MG63 (cell line): Measurements from ENCODE around the gene DGKZ. TPM values are rescaled to one million over a fixed set of nuclear protein-coding genes. Genes with fewer than 3 reads are reported as not detected.

Source experiments
- DNase-seq: peaks from one replicate; pipeline ENCODE4 v3.0.0-alpha.2; 2020
- H3K27me3 ChIP-seq: fragments of 250-450 bp; sonication (Bioruptor Pico); 2 replicates; pipeline ENCODE4 v1.5.1; 2020; ENCODE audit warnings: mild to moderate bottlenecking, moderate library complexity
- H3K36me3 ChIP-seq: fragments of 250-450 bp; sonication (Bioruptor Pico); 2 replicates; pipeline ENCODE4 v1.5.1; 2020; ENCODE audit warnings: mild to moderate bottlenecking, moderate library complexity
- H3K4me3 ChIP-seq: fragments of 250-450 bp; sonication (Bioruptor Pico); 2 replicates; pipeline ENCODE4 v1.5.1; 2020; ENCODE audit warnings: mild to moderate bottlenecking, moderate library complexity
- H3K9me3 ChIP-seq: fragments of 250-450 bp; sonication (Bioruptor Pico); 2 replicates; pipeline ENCODE4 v1.5.1; 2020; ENCODE audit warnings: mild to moderate bottlenecking, moderate library complexity
- total RNA-seq: library from RNA; depleted of rRNA; stranded (reverse); fragments of >200 nt; shearing (Covaris generic); gene quantifications from 2 replicates; pipeline ENCODE4 v1.2.3, GENCODE V29; 2014; ENCODE audit warnings: low replicate concordance; rRNA removed

DGKZ gene
- total RNA-seq, 1 experiment from 2014 or later = 33.4 TPM

DNA sequence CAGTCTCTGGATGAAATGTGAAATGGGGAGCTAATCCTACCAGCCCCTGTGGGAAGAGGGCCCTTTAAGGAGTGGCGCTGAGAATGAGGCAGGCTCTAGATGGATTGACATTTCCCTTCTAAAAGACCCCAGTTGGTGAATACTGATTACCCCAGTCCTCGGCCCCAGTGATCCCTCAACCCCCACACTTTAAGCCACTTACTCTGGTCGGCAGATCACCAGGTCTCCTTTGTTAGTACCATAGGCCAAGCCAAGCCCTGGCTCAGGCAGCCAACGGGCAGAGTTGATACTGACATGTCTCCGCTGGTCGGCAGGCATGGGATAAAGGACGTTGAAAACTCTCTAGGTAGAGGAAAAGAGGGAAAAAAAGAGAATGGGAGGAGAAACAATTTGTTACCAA is 70.4 kb downstream of the DGKZ start:
- no peaks in the 10 kb centered on the region; the same call in 1 of the 2 replicates for H3K27me3 ChIP-seq
- DNase-seq = no peak
- H3K4me3 ChIP-seq = no peak overlapping the region
- no peaks in the 10 kb centered on the region for H3K9me3 ChIP-seq
- peaks cover 6% of the 10 kb centered on the region; the same call in 1 of the 2 replicates for H3K36me3 ChIP-seq

- no peak for DNase-seq
- no peak overlapping the region for H3K4me3 ChIP-seq
- H3K36me3 ChIP-seq = peaks cover 6% of the 10 kb centered on the region; the same call in 1 of the 2 replicates
- H3K27me3 ChIP-seq = no peaks in the 10 kb centered on the region; the same call in 1 of the 2 replicates
- H3K9me3 ChIP-seq = no peaks in the 10 kb centered on the region
Observed at GRCh38 chr11:46418751-46419150, 71.5 kb downstream of the DGKZ start.

GRCh38 chr11:46420513-46420912 is 73.2 kb downstream of the DGKZ start:
- DNase-seq = no peak
- H3K4me3 ChIP-seq = no peak overlapping the region
- 0 out of 2 replicates have a peak, but pooled peaks cover 6% of the 10 kb centered on the region for H3K36me3 ChIP-seq
- H3K9me3 ChIP-seq = no peaks in the 10 kb centered on the region
- no peaks in the 10 kb centered on the region; the same call in 1 of the 2 replicates for H3K27me3 ChIP-seq

GRCh38 chr11:46421257-46421880 is 74.1 kb downstream of the DGKZ start:
- no peak for DNase-seq

DNA sequence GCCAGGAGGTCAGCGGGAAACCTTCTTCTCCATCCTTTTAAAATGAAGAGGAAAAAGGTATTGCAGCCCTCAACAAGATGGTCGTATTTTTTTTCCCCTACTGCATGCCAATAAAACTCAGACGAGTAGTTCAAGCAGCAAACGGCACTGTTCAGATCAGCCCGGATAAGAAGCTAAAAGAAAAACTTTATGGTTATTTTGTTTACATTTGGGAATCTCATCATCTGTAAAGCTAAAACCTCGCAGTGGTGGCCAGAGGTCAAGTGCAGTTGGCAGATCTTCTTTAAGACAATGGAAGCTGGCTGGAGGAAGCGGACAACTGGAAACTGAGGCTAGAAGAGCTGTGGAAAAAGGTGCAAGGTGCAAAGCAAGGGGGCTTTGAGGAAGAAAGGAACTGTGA is 75.3 kb downstream of the DGKZ start:
- Histone ChIP-seq H3K9me3 (no peaks in the 10 kb centered on the region), H3K36me3 (0 out of 2 replicates have a peak, but pooled peaks cover 2% of the 10 kb centered on the region), H3K4me3 (no peak overlapping the region), H3K27me3 (no peaks in the 10 kb centered on the region; the same call in 1 of the 2 replicates)
- no peak for DNase-seq

More at GRCh38 chr11:46421257-46421880, 74.1 kb downstream of the DGKZ start:
- no peak overlapping the region for H3K4me3 ChIP-seq
- H3K36me3 ChIP-seq = 0 out of 2 replicates have a peak, but pooled peaks cover 6% of the 10 kb centered on the region
- no peaks in the 10 kb centered on the region; the same call in 1 of the 2 replicates for H3K27me3 ChIP-seq
- H3K9me3 ChIP-seq = no peaks in the 10 kb centered on the region

DNA sequence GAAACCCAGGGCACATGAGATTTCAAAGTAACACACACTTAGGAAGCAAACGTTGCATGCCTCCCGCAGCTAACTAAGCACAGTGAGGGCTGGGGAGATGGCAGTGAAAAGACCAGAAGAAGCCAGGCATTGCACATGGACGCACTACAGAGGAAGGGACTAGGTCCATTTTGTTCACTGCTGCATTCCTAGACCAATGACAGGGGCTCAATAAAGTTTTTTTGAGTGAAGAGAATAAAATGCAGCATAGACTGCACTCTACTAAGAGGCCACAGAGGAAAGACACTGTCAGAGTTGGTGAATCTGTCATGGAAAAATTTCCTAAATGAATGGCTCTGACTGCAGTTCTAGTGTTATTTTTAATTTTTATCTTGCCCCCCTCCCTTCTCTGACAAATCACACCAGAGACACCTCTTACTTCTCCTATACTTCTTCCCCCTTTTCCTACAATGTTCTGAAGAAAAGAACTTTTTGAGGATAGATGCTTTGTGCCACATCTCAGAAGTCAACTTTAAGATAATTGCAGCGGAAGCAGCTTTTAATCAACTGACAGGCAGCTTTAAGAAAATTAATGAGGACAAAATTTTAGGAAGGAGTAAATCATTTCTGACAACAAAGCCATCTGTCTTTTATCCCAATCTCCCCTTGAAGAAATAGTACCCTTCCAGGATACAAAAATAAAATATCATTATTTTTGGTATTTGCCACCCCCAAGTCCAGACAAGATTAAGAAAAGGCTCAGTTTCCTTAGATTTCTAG is 79.1 kb downstream of the DGKZ start:
- Histone ChIP-seq H3K4me3 (no peak overlapping the region), H3K27me3 (no peaks in the 10 kb centered on the region; the same call in 1 of the 2 replicates), H3K36me3 (no peaks in the 10 kb centered on the region; the same call in 1 of the 2 replicates), H3K9me3 (no peaks in the 10 kb centered on the region)
- no peak for DNase-seq

GRCh38 chr11:46427364-46427763 is 80.1 kb downstream of the DGKZ start:
- Histone ChIP-seq H3K27me3 (no peaks in the 10 kb centered on the region), H3K36me3 (no peaks in the 10 kb centered on the region; the same call in 1 of the 2 replicates), H3K4me3 (no peak overlapping the region), H3K9me3 (no peaks in the 10 kb centered on the region)
- no peak for DNase-seq

GRCh38 chr11:46429717-46430116 is 82.5 kb downstream of the DGKZ start:
- DNase-seq = no peak
- no peaks in the 10 kb centered on the region for H3K27me3 ChIP-seq
- H3K36me3 ChIP-seq = peaks cover 4% of the 10 kb centered on the region
- H3K4me3 ChIP-seq = no peak overlapping the region
- no peaks in the 10 kb centered on the region for H3K9me3 ChIP-seq

Other genes starting within 250 kb of the DGKZ start
- gene PHF21A, start 226.0 kb upstream of the DGKZ start, total RNA-seq = 2.0 and 79.2 TPM in 2 replicates
- 2.5 and 12.5 TPM in 2 replicates for gene CREB3L1, start 69.8 kb upstream of the DGKZ start, total RNA-seq
- 0.82 and 2.8 TPM in 2 replicates for gene MDK, start 34.2 kb downstream of the DGKZ start, total RNA-seq
- gene CHRM4, start 44.3 kb downstream of the DGKZ start, total RNA-seq = not detected in 2 replicates
- 17.0 and 17.7 TPM in 2 replicates for gene AMBRA1, start 246.6 kb downstream of the DGKZ start, total RNA-seq